ENCODE data around the gene SLC16A3.
A peak's percentile ranks its signal among the peaks of the same experiment; 100 is the strongest.
"Not testable (repeated sequence)": the region's sequence is repeated elsewhere in the genome, so short reads cannot be mapped to it uniquely, and the experiment has no call there.

Gene SLC16A3

GRCh38 chr17:82203920-82204319 is 24.9 kb upstream of the SLC16A3 start:
- H3K9me3 ChIP-seq (replicated peaks; ENCODE audit: insufficient read depth, low read length), result no peaks in the 10 kb centered on the region
- no peak overlapping the region for H3K9ac ChIP-seq (ENCODE audit: low read length)
- no peaks in the 10 kb centered on the region for H4K20me1 ChIP-seq (ENCODE audit: insufficient read depth, low read length)
- H3K4me2 ChIP-seq (ENCODE audit: low read depth, low read length), result no peak overlapping the region
- no peak for DNase-seq
- H3K79me2 ChIP-seq (ENCODE audit: low read length), result no peaks in the 10 kb centered on the region
- no peaks in the 10 kb centered on the region for H3K36me3 ChIP-seq (replicated peaks; ENCODE audit: insufficient read depth, low read length)
- H2AFZ ChIP-seq (ENCODE audit: low read length), result no peak overlapping the region
- H3K4me1 ChIP-seq (ENCODE audit: low read length), result peaks cover 12% of the 10 kb centered on the region
- no peaks in the 10 kb centered on the region for H3K27me3 ChIP-seq (replicated peaks; ENCODE audit: insufficient read depth, low read length)
- no peaks in the 10 kb centered on the region for H3K9me2 ChIP-seq (replicated peaks; ENCODE audit: insufficient read depth, low read length)
- no peak overlapping the region for H3K4me3 ChIP-seq (ENCODE audit: low read length)
- H3K27ac ChIP-seq (ENCODE audit: low read length), result no peak overlapping the region
- no peak for TF ChIP-seq CTCF (IDR thresholded peaks at IDR 0.05; ENCODE audit: low read length)
- TF ChIP-seq EZH2phosphoT487 (IDR thresholded peaks at IDR 0.05; ENCODE audit: low read length), result no peak
- TF ChIP-seq EZH2 (optimal IDR thresholded peaks at IDR 0.05; ENCODE audit: low read depth, low read length), result no peak
- H3F3A ChIP-seq (ENCODE audit: insufficient read depth, low read length), result no peaks in the 10 kb centered on the region; the same call in 1 of the 2 replicates

GRCh38 chr17:82204831-82205719 is 23.8 kb upstream of the SLC16A3 start:
- no peaks in the 10 kb centered on the region for H4K20me1 ChIP-seq (ENCODE audit: insufficient read depth, low read length)
- H3K4me3 ChIP-seq (ENCODE audit: low read length), result no peak overlapping the region
- no peaks in the 10 kb centered on the region for H3K79me2 ChIP-seq (ENCODE audit: low read length)
- TF ChIP-seq EZH2phosphoT487 (IDR thresholded peaks at IDR 0.05; ENCODE audit: low read length), result no peak
- TF ChIP-seq CTCF (IDR thresholded peaks at IDR 0.05; ENCODE audit: low read length), result no peak
- TF ChIP-seq EZH2 (optimal IDR thresholded peaks at IDR 0.05; ENCODE audit: low read depth, low read length), result no peak
- H3K27me3 ChIP-seq (replicated peaks; ENCODE audit: insufficient read depth, low read length), result no peaks in the 10 kb centered on the region
- no peak for DNase-seq
- H3K9me2 ChIP-seq (replicated peaks; ENCODE audit: insufficient read depth, low read length), result no peaks in the 10 kb centered on the region
- H2AFZ ChIP-seq (ENCODE audit: low read length), result no peak overlapping the region
- H3K9ac ChIP-seq (ENCODE audit: low read length), result no peak overlapping the region
- H3K27ac ChIP-seq (ENCODE audit: low read length), result no peak overlapping the region
- H3K9me3 ChIP-seq (replicated peaks; ENCODE audit: insufficient read depth, low read length), result no peaks in the 10 kb centered on the region
- H3F3A ChIP-seq (ENCODE audit: insufficient read depth, low read length), result no peaks in the 10 kb centered on the region; the same call in 1 of the 2 replicates
- H3K4me1 ChIP-seq (ENCODE audit: low read length), result peaks cover 12% of the 10 kb centered on the region
- H3K36me3 ChIP-seq (replicated peaks; ENCODE audit: insufficient read depth, low read length), result no peaks in the 10 kb centered on the region
- H3K4me2 ChIP-seq (ENCODE audit: low read depth, low read length), result no peak overlapping the region; the same call in 1 of the 2 replicates

GRCh38 chr17:82205720-82206508 is 22.9 kb upstream of the SLC16A3 start:
- peak overlapping the region; percentile 29; the same call in 1 of the 2 replicates for H3K4me3 ChIP-seq (ENCODE audit: low read length)
- H3K4me2 ChIP-seq (ENCODE audit: low read depth, low read length), result peak overlapping the region; percentile 80

GRCh38 chr17:82210655-82211054 is 18.2 kb upstream of the SLC16A3 start:
- H3K4me3 ChIP-seq (ENCODE audit: low read length); H3K27ac ChIP-seq (ENCODE audit: low read length); H3K9me3 ChIP-seq (replicated peaks; ENCODE audit: insufficient read depth, low read length); H2AFZ ChIP-seq (ENCODE audit: low read length); H4K20me1 ChIP-seq (ENCODE audit: insufficient read depth, low read length); H3K4me2 ChIP-seq (ENCODE audit: low read depth, low read length); H3K36me3 ChIP-seq (replicated peaks; ENCODE audit: insufficient read depth, low read length); H3K27me3 ChIP-seq (replicated peaks; ENCODE audit: insufficient read depth, low read length); DNase-seq; H3K4me1 ChIP-seq (ENCODE audit: low read length); H3K9ac ChIP-seq (ENCODE audit: low read length); H3K9me2 ChIP-seq (replicated peaks; ENCODE audit: insufficient read depth, low read length); H3F3A ChIP-seq (ENCODE audit: insufficient read depth, low read length): not testable (repeated sequence)
- H3K79me2 ChIP-seq (ENCODE audit: low read length), result peaks cover 11% of the 10 kb centered on the region; the same call in 1 of the 2 replicates

More at GRCh38 chr17:82205720-82206508, 22.9 kb upstream of the SLC16A3 start:
- Histone ChIP-seq H3K36me3 (replicated peaks; ENCODE audit: insufficient read depth, low read length) (no peaks in the 10 kb centered on the region), H3K9ac (ENCODE audit: low read length) (peak overlapping the region; percentile 60), H3K79me2 (ENCODE audit: low read length) (0 out of 2 replicates have a peak, but pooled peaks cover under 1% of the 10 kb centered on the region), H3K9me3 (replicated peaks; ENCODE audit: insufficient read depth, low read length) (no peaks in the 10 kb centered on the region), H4K20me1 (ENCODE audit: insufficient read depth, low read length) (no peaks in the 10 kb centered on the region), H3K27ac (ENCODE audit: low read length) (peak overlapping the region; percentile 72), H3K27me3 (replicated peaks; ENCODE audit: insufficient read depth, low read length) (no peaks in the 10 kb centered on the region), H2AFZ (ENCODE audit: low read length) (peak overlapping the region; percentile 77), H3K4me1 (ENCODE audit: low read length) (peaks cover 12% of the 10 kb centered on the region), H3K9me2 (replicated peaks; ENCODE audit: insufficient read depth, low read length) (no peaks in the 10 kb centered on the region), H3F3A (ENCODE audit: insufficient read depth, low read length) (no peaks in the 10 kb centered on the region; the same call in 1 of the 2 replicates)
- DNase-seq, result peak; percentile 88
- TF ChIP-seq EZH2 (optimal IDR thresholded peaks at IDR 0.05; ENCODE audit: low read depth, low read length) (no peak), CTCF (IDR thresholded peaks at IDR 0.05; ENCODE audit: low read length) (peak; percentile 89)

Measured in MM.1S (cell line).